ENCODE data around the gene KDM3A. TPM values are rescaled to one million over a fixed set of nuclear protein-coding genes. Genes with fewer than 3 reads are reported as not detected.

KDM3A gene
- total and polyA plus RNA-seq, 9 of the 15 experiments (the other 6 are each of a cell fraction or from before 2014, with no cell fraction given): 7.5 to 95.4 (median 24.8) TPM

GRCh38 chr2:86522711-86523110 is 81.5 kb downstream of the KDM3A start:
- Histone ChIP-seq H3K9me3 (replicated peaks; ENCODE audit: control insufficient read depth, insufficient read depth, low read depth, low read length) (no peaks in the 10 kb centered on the region; the same call in 1 of the 2 replicates), H3K4me3 (no peak overlapping the region), H3K27ac (ENCODE audit: extremely low read depth, low read depth, low read length) (no peak overlapping the region), H3K27me3 (ENCODE audit: control insufficient read depth in 2 of 2, insufficient read depth in 2 of 2, low read length in 2 of 2) (no peaks in the 10 kb centered on the region), H3K36me3 (ENCODE audit: control insufficient read depth, insufficient read depth, low read length) (peaks cover 3% of the 10 kb centered on the region; the same call in 1 of the 3 replicates), H3K4me2 (ENCODE audit: insufficient read depth, low read length) (no peak overlapping the region), H2AFZ (ENCODE audit: low read depth, low read length) (no peak overlapping the region), H3K79me2 (ENCODE audit: control insufficient read depth, insufficient read depth, low read length) (no peaks in the 10 kb centered on the region), H3K9me1 (ENCODE audit: control insufficient read depth, insufficient read depth, low read length) (no peaks in the 10 kb centered on the region), H4K20me1 (replicated peaks; ENCODE audit: control insufficient read depth, insufficient read depth, low read length) (no peaks in the 10 kb centered on the region), H3K4me1 (replicated peaks in 1 of 2; ENCODE audit: control insufficient read depth in 2 of 2, insufficient read depth in 2 of 2, low read length in 2 of 2) (no peaks in the 10 kb centered on the region), H3K9ac (ENCODE audit: insufficient read depth in 1 of 2, low read depth in 2 of 2, low read length in 2 of 2) (no peak overlapping the region)
- no peak for FAIRE-seq
- no peak for ATAC-seq
- no peak for DNase-seq (ENCODE audit: extremely low read depth in 1 of 4, low spot score in 3 of 4)
- no peak for TF ChIP-seq NR2F6 (CRISPR knock-in tag; IDR thresholded peaks at IDR 0.05)
- TF ChIP-seq CBFB (CRISPR knock-in tag; IDR thresholded peaks at IDR 0.05): no peak
- no peak for TF ChIP-seq MTA1 (IDR thresholded peaks at IDR 0.05; ENCODE audit: borderline replicate concordance)
- no peak for TF ChIP-seq TEAD2 (tag; IDR thresholded peaks at IDR 0.05)
- TF ChIP-seq CREB5 (CRISPR knock-in tag; IDR thresholded peaks at IDR 0.05): no peak
- no peak for TF ChIP-seq SIN3A (IDR thresholded peaks at IDR 0.05; ENCODE audit: borderline replicate concordance in 2 of 2, control insufficient read depth in 1 of 2, low read depth in 2 of 2, low read length in 2 of 2)
- no peak for TF ChIP-seq HDGF (IDR thresholded peaks at IDR 0.05)
- no peak for TF ChIP-seq ZNF398 (CRISPR knock-in tag; IDR thresholded peaks at IDR 0.05)
- TF ChIP-seq CBFA2T3 (IDR thresholded peaks at IDR 0.05): no peak
- TF ChIP-seq MBD1 (CRISPR knock-in tag; IDR thresholded peaks at IDR 0.05): no peak
- no peak for TF ChIP-seq ZNF785 (CRISPR knock-in tag; IDR thresholded peaks at IDR 0.05)
- CTCF ChIA-PET (ENCODE audit: low intra/inter-chr PET ratio): no interaction called here
- in situ Hi-C loops (cut with MboI): no loop called here
- intact Hi-C loops (cut with micrococcal nuclease): no loop called here
- 19% methylated on average over 2 of the region's 2 CpGs for WGBS (ENCODE audit: insufficient coverage, low coverage, missing lambda C conversion rate)
- no TSS peak for BruUV-seq (replicated peaks)
- POLR2A ChIA-PET: no interaction called here
